GM19328 (cell line): ENCODE measurements around the gene CLCN5.

Source experiments
- ATAC-seq: cut with Tn5 transposase; IDR thresholded peaks from one replicate; pipeline ENCODE4 v1.9.1; 2021; ENCODE audit warnings: mild to moderate bottlenecking, moderate library complexity; ENCODE audit not compliant: unreplicated experiment

The CLCN5 gene

GRCh38 chrX:49932791-49933190, 10.4 kb downstream of the CLCN5 start:
- ATAC-seq, result no peak

GRCh38 chrX:49934148-49934547, 11.8 kb downstream of the CLCN5 start:
- no peak for ATAC-seq

- ATAC-seq, result no peak
Measured at GRCh38 chrX:49934729-49935128, 12.3 kb downstream of the CLCN5 start.

DNA sequence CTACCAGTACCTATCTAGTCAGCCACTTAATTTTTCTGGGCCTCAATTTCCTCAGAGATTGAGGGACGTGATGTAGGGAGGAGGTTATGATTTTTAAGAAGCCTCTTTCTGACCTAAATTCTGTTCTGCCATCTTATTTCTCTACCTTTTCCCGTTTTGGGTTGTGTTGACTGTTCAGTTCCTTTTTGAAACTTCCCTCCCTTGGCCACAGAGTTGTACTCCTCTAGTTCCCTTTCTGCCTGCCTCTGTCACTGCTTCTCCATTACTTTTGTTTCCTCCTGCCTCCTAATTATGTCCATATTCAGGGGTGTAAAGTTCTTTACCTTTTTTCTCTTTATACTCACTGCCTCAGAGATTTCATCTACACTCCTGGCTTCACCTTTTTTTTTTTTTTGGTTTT, 25.4 kb downstream of the CLCN5 start:
- no peak for ATAC-seq

DNA sequence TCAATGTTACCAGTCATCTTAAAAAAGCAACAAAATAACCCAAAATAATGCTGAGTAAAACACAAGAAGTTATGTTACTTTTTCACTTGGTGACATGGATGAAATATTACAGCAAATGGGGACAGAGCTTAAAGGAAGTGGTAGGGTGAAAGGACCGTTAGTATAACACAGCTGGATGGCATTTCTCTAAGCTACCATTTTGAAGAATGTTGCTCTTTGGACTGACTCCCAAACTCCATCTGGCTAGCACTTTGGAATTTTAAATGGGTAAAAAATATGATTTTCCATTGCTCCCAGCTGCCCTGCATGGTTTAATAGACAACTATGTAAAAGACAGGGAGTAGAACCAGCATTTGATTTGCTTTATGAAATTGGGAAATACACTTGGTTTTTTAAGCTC, 27.6 kb downstream of the CLCN5 start:
- no peak for ATAC-seq

DNA sequence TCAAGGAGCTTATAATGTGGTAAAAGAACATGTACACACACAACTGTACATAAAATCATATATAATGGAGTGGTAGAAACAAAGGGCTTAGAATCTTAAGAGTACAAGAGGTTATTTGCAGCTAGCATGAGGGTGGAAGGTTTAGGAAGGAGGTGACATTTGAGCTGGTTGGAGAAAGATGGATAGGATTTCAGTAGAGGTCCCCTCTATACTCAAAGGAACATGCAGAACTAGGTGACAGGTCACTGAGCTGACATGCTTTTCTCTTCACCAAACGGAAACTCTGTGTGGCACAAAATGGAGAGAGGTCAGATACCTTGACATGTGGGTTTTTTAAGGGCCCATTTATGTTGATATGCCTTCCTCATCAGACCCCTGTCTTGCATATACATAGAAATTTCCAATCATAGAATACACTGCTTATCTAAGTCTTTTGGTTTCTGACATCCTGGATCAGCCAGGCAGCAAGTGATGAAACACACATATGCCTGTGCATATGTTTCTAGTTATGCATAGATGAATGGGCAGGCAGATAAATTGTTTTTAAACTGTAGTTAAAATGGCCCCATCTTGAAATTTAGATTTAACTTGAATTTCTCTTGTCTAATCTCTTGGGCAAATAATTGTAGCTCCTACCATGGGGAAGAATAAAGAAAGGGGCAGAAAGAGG, 29.3 kb downstream of the CLCN5 start:
- no peak for ATAC-seq

- ATAC-seq, result no peak
Measured at GRCh38 chrX:49956313-49956712, 33.9 kb downstream of the CLCN5 start.

- no peak for ATAC-seq
Measured at GRCh38 chrX:49958727-49959485, 36.5 kb downstream of the CLCN5 start.

DNA sequence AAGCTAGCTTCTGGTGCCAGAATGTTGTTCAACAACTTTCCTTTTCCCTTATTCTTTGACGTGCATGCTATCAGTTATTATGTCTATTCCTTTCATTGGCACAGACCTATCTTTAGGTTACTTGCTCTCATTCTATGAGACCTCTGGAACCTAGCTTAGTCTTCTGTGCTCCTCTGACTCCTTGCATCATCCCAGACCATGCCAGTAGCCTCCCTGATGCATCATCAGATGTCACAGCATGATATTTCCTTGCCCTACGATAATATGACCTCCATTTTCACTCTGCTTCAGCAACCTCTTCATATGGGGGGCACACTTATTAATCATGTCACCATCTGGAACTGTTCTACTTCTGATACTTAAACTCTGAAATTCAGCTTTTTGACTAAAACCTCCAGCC, 37.2 kb downstream of the CLCN5 start:
- no peak for ATAC-seq

GRCh38 chrX:49960061-49960460, 37.7 kb downstream of the CLCN5 start:
- no peak for ATAC-seq

- no peak for ATAC-seq
Measured at GRCh38 chrX:49970674-49971073, 48.3 kb downstream of the CLCN5 start.

- ATAC-seq, result no peak
Measured at GRCh38 chrX:49972328-49972860, 50.0 kb downstream of the CLCN5 start.

- ATAC-seq, result no peak
Measured at GRCh38 chrX:49976682-49977197, 54.3 kb downstream of the CLCN5 start.

DNA sequence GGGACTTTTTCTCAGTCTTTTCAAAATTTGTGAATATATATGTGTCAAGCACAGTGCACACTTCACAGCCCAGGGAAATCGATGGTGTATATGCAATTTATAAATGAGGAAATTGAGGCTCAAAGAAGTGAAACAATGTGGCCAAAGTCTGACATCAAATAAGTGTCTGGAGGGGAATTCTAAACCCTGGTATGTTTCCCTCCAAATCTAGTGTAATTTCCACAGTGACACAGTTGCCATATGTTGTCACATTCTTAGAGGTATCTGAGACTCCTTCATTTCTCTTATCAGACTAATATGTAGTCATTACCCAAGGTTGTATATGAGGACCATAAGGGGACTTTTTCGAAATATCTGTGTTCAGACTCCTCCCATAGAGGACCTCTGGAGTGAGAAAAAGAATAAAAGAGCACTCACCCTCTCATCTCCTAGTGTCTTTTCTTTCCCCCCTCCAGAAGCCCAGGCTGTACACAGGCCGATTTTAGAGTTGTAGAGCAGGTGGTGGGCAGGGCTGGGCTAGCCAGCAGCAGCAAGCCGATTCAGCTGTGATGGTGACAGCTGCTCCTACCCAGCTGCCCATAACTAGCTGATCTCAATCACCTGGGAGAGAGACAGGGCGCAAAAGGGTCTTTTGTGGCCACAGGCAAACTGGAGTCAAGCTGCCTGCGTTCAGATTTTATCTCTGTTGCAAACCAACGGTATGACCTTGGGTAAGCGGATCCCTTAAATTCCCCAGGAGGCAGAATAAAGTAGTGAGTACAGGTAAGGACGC, 55.1 kb downstream of the CLCN5 start:
- ATAC-seq, result no peak

- ATAC-seq, result no peak
Measured at GRCh38 chrX:49978176-49978575, 55.8 kb downstream of the CLCN5 start.

- no peak for ATAC-seq
Measured at GRCh38 chrX:49986058-49986457, 63.7 kb downstream of the CLCN5 start.

- no peak for ATAC-seq
Measured at GRCh38 chrX:49987651-49988050, 65.3 kb downstream of the CLCN5 start.

DNA sequence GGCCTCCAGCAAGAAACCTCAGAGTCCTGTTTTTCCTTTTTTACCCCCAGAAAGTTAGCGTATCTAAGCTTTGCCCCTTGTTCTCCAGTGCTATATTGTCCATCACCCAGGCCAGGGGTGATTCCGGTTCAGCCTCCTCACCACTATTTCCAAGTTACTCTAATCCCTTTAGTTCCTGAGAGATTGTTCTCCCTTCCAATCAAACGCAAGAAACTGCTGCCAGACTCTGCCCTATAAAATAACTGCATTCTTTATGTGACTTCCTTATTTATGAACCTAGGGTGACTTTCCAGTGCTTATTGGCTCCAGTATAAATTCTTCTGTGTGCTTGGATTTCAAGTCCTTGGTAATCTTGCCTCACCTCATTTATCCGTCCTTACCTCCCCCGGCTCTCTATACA, 65.7 kb downstream of the CLCN5 start:
- ATAC-seq, result no peak

DNA sequence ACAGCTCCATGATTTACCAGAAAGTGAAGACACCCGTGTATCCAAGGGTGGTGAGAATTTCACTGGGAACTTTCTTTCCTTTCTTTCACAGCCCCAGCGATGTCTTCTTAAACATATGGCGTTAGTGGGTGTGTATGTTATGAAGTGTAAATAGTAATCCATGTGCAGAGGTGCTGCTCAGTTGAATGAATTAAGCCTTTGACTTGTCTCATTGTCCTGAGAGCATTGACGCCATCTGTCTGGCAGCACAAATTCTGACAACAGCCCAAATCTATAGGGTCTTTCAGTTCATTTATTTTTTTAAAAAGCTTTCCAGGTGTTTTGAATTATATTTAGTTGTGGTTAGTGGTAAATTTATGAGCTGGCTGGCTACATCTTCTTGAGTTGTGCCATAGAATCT, 69.4 kb downstream of the CLCN5 start:
- ATAC-seq, result no peak

DNA sequence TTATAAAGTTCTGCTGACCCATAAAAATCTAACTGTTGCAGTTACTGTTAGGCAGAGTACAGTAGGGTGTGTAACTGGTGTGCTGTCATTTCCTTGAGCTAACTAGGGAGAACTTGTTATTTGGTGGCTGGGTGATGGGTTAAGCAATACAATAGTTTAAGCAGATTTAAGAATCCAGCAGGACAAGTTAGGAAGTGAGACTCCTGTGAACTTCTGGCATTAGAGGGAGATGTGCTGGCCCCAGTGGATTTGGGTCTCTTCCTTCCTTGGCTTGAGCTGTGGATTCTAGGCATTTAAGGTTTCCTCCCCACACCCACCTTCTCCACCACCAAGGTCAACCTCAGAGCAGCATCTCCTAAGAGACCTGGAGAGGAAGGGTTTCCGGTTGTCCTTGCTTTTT, 70.5 kb downstream of the CLCN5 start:
- no peak for ATAC-seq

DNA sequence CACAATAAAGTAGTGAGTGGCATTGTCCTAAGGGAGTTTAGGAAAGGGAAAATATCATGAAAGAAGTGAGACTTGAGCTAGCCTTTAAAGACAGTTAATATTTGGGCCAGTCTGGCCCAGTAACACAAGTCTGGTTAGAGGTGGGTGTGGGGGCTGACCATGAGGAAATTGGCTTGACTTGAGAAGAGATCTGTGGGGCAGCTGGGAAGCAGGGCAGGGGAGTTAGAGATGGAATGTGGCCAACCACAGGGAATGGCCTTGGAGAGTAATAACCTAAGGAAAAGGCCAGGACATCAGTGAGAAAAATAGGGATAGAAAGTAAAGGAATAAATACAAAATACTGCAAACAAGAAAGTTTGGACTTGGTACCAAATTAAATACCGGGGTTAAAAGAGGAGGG, 71.3 kb downstream of the CLCN5 start:
- no peak for ATAC-seq
